OCI-LY1 (cell line): ENCODE results near the gene RPN2.

Experiments used
- CTCF ChIP-seq: fragments of 200-600 bp; sonication (generic), shearing (Covaris generic); IDR thresholded peaks from 2 replicates; pipeline ENCODE4 v1.5.1; 2017; ENCODE audit warnings: mild to moderate bottlenecking, antibody characterized with exemption, low read length, moderate library complexity, mixed read lengths
- EZH2 ChIP-seq: fragments of 200-600 bp; sonication (generic), shearing (Covaris generic); IDR thresholded peaks from 2 replicates; pipeline ENCODE4 v1.8.0; 2017; ENCODE audit warnings: borderline replicate concordance, mixed run types, mild to moderate bottlenecking, antibody characterized with exemption, low read length, moderate library complexity, mixed read lengths

- no peak for TF ChIP-seq CTCF
- TF ChIP-seq EZH2, result no peak
Observed at GRCh38 chr20:37256286-37256685, 77.2 kb downstream of the RPN2 start.
